ENCODE results near the gene MMD2.

Gene MMD2

GRCh38 chr7:4889682-4890081, 69.3 kb downstream of the MMD2 start:
- TF ChIP-seq CTCF (IDR thresholded peaks at IDR 0.05; ENCODE audit: low read depth, low read length): no peak
- Histone ChIP-seq H3K4me1 (no peaks in the 10 kb centered on the region), H3K27me3 (no peaks in the 10 kb centered on the region; the same call in 1 of the 2 replicates), H3K9me3 (no peaks in the 10 kb centered on the region), H3K4me3 (ENCODE audit: low read depth, low read length) (no peak overlapping the region), H3K36me3 (no peaks in the 10 kb centered on the region)
- DNase-seq: no peak

GRCh38 chr7:4888161-4888560, 70.8 kb downstream of the MMD2 start:
- H3K36me3 ChIP-seq: no peaks in the 10 kb centered on the region
- no peaks in the 10 kb centered on the region for H3K4me1 ChIP-seq
- H3K27me3 ChIP-seq: no peaks in the 10 kb centered on the region; the same call in 1 of the 2 replicates
- no peak overlapping the region for H3K4me3 ChIP-seq (ENCODE audit: low read depth, low read length)
- no peak for DNase-seq
- no peak for TF ChIP-seq CTCF (IDR thresholded peaks at IDR 0.05; ENCODE audit: low read depth, low read length)
- H3K9me3 ChIP-seq: no peaks in the 10 kb centered on the region

DNA sequence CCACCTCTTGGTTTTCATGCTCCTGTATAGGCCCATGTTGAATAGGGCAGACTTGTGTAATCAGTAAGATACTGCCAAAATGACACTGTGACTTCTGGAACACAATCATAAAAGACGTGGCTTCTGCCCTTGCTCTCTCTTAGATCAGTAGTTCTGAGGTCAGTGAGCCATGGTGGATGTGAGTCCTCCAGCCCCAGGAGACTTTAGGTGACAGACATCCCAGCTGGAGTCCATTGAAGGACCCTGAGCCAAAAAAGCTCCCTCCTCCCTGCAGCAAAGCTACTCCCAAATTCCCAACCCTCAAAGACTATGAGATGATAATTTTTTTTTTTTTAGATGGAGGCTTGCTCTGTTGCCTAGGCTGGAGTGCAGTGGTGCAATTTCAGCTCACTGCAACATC, 72.3 kb downstream of the MMD2 start:
- no peak overlapping the region for H3K4me3 ChIP-seq (ENCODE audit: low read depth, low read length)
- TF ChIP-seq CTCF (IDR thresholded peaks at IDR 0.05; ENCODE audit: low read depth, low read length): no peak

GRCh38 chr7:4885317-4885807, 73.6 kb downstream of the MMD2 start:
- Histone ChIP-seq H3K9me3 (no peaks in the 10 kb centered on the region), H3K27me3 (no peaks in the 10 kb centered on the region; the same call in 1 of the 2 replicates), H3K36me3 (no peaks in the 10 kb centered on the region), H3K4me3 (ENCODE audit: low read depth, low read length) (no peak overlapping the region), H3K4me1 (no peaks in the 10 kb centered on the region; the same call in 1 of the 2 replicates)
- no peak for TF ChIP-seq CTCF (IDR thresholded peaks at IDR 0.05; ENCODE audit: low read depth, low read length)
- no peak for DNase-seq

More for the DNA sequence above, 72.3 kb downstream of the MMD2 start:
- Histone ChIP-seq H3K36me3 (no peaks in the 10 kb centered on the region), H3K9me3 (no peaks in the 10 kb centered on the region), H3K4me1 (no peaks in the 10 kb centered on the region), H3K27me3 (no peaks in the 10 kb centered on the region; the same call in 1 of the 2 replicates)
- no peak for DNase-seq

- no peaks in the 10 kb centered on the region for H3K36me3 ChIP-seq
- no peak overlapping the region for H3K4me3 ChIP-seq (ENCODE audit: low read depth, low read length)
- peaks cover under 1% of the 10 kb centered on the region for H3K4me1 ChIP-seq
- H3K27me3 ChIP-seq: no peaks in the 10 kb centered on the region; the same call in 1 of the 2 replicates
- H3K9me3 ChIP-seq: no peaks in the 10 kb centered on the region
- DNase-seq: no peak
- TF ChIP-seq CTCF (IDR thresholded peaks at IDR 0.05; ENCODE audit: low read depth, low read length): no peak
Observed at GRCh38 chr7:4884164-4884563, 74.8 kb downstream of the MMD2 start.

- peak; percentile 78 for TF ChIP-seq CTCF (IDR thresholded peaks at IDR 0.05; ENCODE audit: low read depth, low read length)
- Histone ChIP-seq H3K4me3 (ENCODE audit: low read depth, low read length) (peak within 1 kb of the TSS; percentile 62), H3K27me3 (no peaks in the 10 kb centered on the region; the same call in 1 of the 2 replicates), H3K4me1 (peaks cover 5% of the 10 kb centered on the region), H3K9me3 (no peaks in the 10 kb centered on the region), H3K36me3 (no peaks in the 10 kb centered on the region)
- DNase-seq: peak; percentile 99
Observed at GRCh38 chr7:4883372-4884144, 75.4 kb downstream of the MMD2 start, which contains the start of gene RADIL. RADIL (minus strand) TSS chr7:4883716; CDS start chr7:4878139, 5,577 bp downstream.
